HFF-Myc (cell line): Measurements from ENCODE around the gene FAM131C.
"Not testable (repeated sequence)": the region's sequence is repeated elsewhere in the genome, so short reads cannot be mapped to it uniquely, and the experiment has no call there.

ENCODE experiments used
- DNase-seq: peaks from one replicate; pipeline ENCODE4 v3.0.0-alpha.2; 2011; ENCODE audit warnings: low read depth; ENCODE audit errors: extremely low read depth
- H3K4me3 ChIP-seq: replicated peaks from 2 replicates; pipeline ENCODE4 v1.5.1; 2011; ENCODE audit warnings: low read depth, mild to moderate bottlenecking, control low read depth, low read length
- CTCF ChIP-seq: IDR thresholded peaks from 2 replicates; pipeline ENCODE4 v1.5.1; 2012; ENCODE audit warnings: mild to moderate bottlenecking, low read depth, low read length, control low read depth; ENCODE audit errors: missing control alignments

FAM131C gene

GRCh38 chr1:16061266-16061665 lies 12.2 kb downstream of the FAM131C start:
- no peak for DNase-seq
- no peak for TF ChIP-seq CTCF

GRCh38 chr1:16058394-16059120 lies 14.9 kb downstream of the FAM131C start:
- DNase-seq, H3K4me3 ChIP-seq: not testable (repeated sequence)

More at GRCh38 chr1:16061266-16061665, 12.2 kb downstream of the FAM131C start:
- H3K4me3 ChIP-seq: no peak overlapping the region

DNA sequence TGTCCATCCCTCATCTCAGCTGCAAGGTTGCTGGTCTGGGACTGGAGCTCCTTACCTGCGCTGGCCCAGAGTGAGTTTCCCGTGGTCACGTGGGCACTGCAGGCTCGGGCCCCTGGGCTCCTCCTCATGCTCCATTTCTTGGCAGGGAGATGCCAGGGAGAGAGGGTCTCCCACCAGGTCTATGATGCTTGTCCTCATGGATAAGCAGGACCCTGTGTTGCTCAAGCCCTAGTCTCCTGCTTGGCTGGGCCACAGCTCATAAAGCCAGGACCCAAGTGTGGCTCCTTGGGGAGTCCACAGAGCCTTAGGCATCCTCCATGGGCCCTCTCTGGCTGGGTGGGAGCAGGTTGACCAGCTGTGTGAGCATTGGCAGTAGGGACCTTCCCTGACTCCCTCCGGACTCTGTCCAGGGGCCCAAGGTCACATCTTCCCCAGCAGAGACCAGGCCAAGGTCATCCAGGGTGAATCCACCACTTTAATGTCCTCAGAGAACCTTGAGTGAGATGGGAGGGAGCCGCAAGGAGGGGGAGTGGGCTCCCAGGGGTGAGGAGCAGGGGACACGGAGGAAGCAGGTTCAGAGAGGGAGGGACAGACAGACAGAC lies 16.0 kb downstream of the FAM131C start:
- H3K4me3 ChIP-seq, DNase-seq: not testable (repeated sequence)

DNA sequence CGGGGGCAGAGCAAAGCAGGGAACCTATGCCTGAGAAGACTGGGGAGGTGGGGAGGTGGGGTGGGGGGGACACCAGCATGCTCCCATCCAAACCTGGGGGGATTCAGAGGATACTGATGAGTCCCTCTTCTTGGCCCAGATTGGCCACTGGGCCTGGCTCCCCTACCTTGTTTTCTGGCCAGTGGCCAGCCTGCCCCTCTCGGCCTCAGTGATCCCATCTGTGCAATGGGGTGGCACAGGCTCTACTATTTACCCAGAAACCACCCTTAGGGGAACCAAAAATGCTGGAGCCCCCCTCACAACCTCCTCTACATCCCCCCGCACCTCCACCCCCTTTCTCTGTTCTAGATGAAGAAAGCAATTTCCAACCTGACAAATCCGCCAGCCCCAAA lies 16.9 kb downstream of the FAM131C start:
- DNase-seq: not testable (repeated sequence)

DNA sequence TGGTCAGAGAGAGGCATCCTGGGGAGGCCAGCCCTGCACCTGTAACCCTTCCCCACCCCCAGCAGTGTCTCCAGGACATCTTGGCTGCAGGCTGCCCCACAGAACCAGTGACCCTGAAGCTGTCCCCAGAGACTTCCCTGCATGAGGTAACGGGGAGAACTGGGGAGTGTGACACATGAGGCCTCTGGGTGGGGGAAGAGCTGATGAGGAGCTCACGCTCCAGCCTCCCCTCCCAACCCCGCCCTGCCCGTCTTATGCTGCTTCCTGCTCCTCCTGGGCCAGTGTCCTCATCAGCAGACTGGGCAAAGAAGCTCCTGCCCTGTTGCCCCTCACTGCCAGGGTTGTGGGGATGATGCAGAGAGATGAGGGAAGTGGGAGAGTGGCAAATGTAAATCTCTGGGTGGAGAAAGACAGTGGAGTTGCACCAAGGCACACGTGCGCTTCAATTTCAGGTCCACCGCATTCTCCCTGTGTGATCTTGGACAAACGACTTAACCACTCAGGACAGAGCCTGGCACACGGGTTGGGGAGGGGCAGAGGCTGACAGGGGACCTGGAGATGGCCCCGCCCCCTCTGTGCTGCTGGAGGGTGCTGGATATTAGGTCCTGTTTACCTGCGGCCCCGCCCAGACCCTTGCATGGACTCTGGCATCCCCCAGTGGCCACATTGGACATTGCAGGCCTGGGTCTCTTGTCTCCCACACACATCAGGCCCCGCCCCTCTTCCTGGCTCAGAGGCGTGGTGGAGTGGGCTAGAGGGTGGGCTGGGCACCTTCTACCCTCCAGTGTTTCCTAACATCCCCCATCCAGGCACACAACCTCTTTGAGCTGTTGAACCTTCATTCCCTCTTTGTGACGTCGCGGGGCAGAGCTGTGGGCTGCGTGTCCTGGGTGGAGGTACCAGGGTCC lies 17.6 kb downstream of the FAM131C start:
- peak; percentile 91 for TF ChIP-seq CTCF
- DNase-seq: peak; percentile 41
- no peak overlapping the region for H3K4me3 ChIP-seq

More for the DNA sequence above, 16.9 kb downstream of the FAM131C start:
- not testable (repeated sequence) for H3K4me3 ChIP-seq

GRCh38 chr1:16054598-16055540 lies 18.6 kb downstream of the FAM131C start:
- no peak for TF ChIP-seq CTCF

DNA sequence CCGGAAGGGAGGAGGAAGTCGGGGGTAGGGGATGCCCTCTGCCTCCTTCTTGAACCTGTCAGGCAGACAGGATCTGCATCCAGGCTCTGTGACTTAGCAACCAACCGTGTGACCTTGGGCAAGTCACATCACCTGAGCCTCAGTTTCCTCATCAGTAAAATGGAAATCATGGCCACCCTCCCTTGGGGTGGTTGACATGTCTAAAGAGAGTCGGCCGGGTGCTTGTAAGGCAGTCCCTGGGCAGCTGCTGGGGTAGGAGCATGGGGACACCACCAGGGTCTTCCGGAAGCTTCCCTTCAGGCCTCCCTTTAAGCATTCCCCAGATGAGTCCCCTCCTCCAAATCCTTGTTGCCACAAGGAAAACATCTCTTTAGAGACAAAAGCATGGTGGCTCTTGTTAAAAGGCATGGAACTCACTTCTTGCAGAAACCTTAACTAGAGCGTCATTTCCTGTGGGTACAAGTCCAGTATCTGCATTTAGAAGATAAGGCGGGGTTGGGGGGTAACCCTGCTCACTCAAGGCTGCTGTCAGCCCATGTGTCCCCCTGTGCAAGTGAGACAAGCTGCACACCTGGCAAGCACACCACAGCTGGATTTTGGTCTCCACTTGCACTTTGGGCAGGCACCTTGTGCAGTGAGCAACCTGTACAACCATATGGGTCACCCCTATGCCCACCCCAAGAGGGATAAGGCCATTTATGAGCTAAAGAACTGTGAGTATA lies 19.5 kb downstream of the FAM131C start:
- DNase-seq: no peak
- no peak for TF ChIP-seq CTCF
- no peak overlapping the region for H3K4me3 ChIP-seq

More at GRCh38 chr1:16054598-16055540, 18.6 kb downstream of the FAM131C start:
- DNase-seq: no peak
- no peak overlapping the region for H3K4me3 ChIP-seq

GRCh38 chr1:16051949-16052348 lies 21.5 kb downstream of the FAM131C start:
- not testable (repeated sequence) for DNase-seq, H3K4me3 ChIP-seq
